Measurements from ENCODE around the gene RBBP9. TPM values are rescaled to one million over a fixed set of nuclear protein-coding genes. Genes with fewer than 3 reads are reported as not detected.

RBBP9 gene
- total RNA-seq, 1 donor from 2014 or later = 5.6 TPM

- H3K4me1 ChIP-seq = no peaks in the 10 kb centered on the region
- H3K4me3 ChIP-seq = no peak overlapping the region
- peaks cover 7% of the 10 kb centered on the region for H3K36me3 ChIP-seq
- TF ChIP-seq, protein P1, sequence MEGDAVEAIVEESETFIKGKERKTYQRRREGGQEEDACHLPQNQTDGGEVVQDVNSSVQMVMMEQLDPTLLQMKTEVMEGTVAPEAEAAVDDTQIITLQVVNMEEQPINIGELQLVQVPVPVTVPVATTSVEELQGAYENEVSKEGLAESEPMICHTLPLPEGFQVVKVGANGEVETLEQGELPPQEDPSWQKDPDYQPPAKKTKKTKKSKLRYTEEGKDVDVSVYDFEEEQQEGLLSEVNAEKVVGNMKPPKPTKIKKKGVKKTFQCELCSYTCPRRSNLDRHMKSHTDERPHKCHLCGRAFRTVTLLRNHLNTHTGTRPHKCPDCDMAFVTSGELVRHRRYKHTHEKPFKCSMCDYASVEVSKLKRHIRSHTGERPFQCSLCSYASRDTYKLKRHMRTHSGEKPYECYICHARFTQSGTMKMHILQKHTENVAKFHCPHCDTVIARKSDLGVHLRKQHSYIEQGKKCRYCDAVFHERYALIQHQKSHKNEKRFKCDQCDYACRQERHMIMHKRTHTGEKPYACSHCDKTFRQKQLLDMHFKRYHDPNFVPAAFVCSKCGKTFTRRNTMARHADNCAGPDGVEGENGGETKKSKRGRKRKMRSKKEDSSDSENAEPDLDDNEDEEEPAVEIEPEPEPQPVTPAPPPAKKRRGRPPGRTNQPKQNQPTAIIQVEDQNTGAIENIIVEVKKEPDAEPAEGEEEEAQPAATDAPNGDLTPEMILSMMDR (IDR thresholded peaks at IDR 0.05; ENCODE audit: borderline replicate concordance) = no peak
- intact Hi-C loops (cut with micrococcal nuclease) = no loop called here
- peaks cover 18% of the 10 kb centered on the region for H3K9me3 ChIP-seq (replicated peaks)
- DNase-seq = no peak
- H3K27ac ChIP-seq (replicated peaks) = no peak overlapping the region
- no peaks in the 10 kb centered on the region for H3K27me3 ChIP-seq (ENCODE audit: low read depth)
Measured at GRCh38 chr20:18456600-18456999, 40.4 kb downstream of the RBBP9 start.

GRCh38 chr20:18443886-18444285, 53.1 kb downstream of the RBBP9 start:
- no peak for DNase-seq
- H3K4me1 ChIP-seq = no peaks in the 10 kb centered on the region
- TF ChIP-seq, protein P1 (IDR thresholded peaks at IDR 0.05; ENCODE audit: borderline replicate concordance) = no peak
- H3K36me3 ChIP-seq = peaks cover 3% of the 10 kb centered on the region
- no peaks in the 10 kb centered on the region for H3K9me3 ChIP-seq (replicated peaks)
- no peaks in the 10 kb centered on the region for H3K27me3 ChIP-seq (ENCODE audit: low read depth)
- no peak overlapping the region for H3K27ac ChIP-seq (replicated peaks)
- intact Hi-C loops (cut with micrococcal nuclease) = no loop called here
- no peak overlapping the region for H3K4me3 ChIP-seq

GRCh38 chr20:18440403-18440802, 56.6 kb downstream of the RBBP9 start:
- Histone ChIP-seq H3K9me3 (replicated peaks) (no peaks in the 10 kb centered on the region), H3K4me3 (no peak overlapping the region), H3K27me3 (ENCODE audit: low read depth) (no peaks in the 10 kb centered on the region), H3K27ac (replicated peaks) (no peak overlapping the region), H3K4me1 (no peaks in the 10 kb centered on the region), H3K36me3 (no peaks in the 10 kb centered on the region)
- no peak for DNase-seq
- TF ChIP-seq, protein P1 (IDR thresholded peaks at IDR 0.05; ENCODE audit: borderline replicate concordance) = no peak
- intact Hi-C loops (cut with micrococcal nuclease) = no loop called here

- Histone ChIP-seq H3K9me3 (replicated peaks) (no peaks in the 10 kb centered on the region), H3K36me3 (peaks cover 7% of the 10 kb centered on the region), H3K27ac (replicated peaks) (no peak overlapping the region), H3K4me3 (no peak overlapping the region), H3K27me3 (ENCODE audit: low read depth) (no peaks in the 10 kb centered on the region), H3K4me1 (no peaks in the 10 kb centered on the region)
- intact Hi-C loops (cut with micrococcal nuclease) = no loop called here
- TF ChIP-seq, protein P1 (IDR thresholded peaks at IDR 0.05; ENCODE audit: borderline replicate concordance) = no peak
- no peak for DNase-seq
Measured at GRCh38 chr20:18436847-18437246, 60.2 kb downstream of the RBBP9 start.

Small RNA genes lying within 50 kb of the gene (microRNA-seq; reads per million reads assigned to microRNA genes)
- gene MIR3192 = not detected

Other genes with a start within 250 kb of the RBBP9 start
- gene ZNF133, start 208.7 kb downstream of the RBBP9 start, total RNA-seq = 7.4 TPM
- gene DZANK1, start 30.2 kb downstream of the RBBP9 start, total RNA-seq = 0.60 TPM
- 8.4 TPM for gene POLR3F, start 29.8 kb downstream of the RBBP9 start, total RNA-seq
- gene SEC23B, start 10.7 kb upstream of the RBBP9 start, total RNA-seq = 9.7 TPM
- 109 TPM for gene SMIM26, start 70.2 kb upstream of the RBBP9 start, total RNA-seq
- gene DTD1, start 90.8 kb upstream of the RBBP9 start, total RNA-seq = 12.2 TPM